CD1c-positive myeloid dendritic cell (primary cell): Measurements from ENCODE around the gene C17orf50.

Source experiments
- DNase-seq: peaks from one replicate; pipeline ENCODE4 v3.0.0-alpha.2; 2016; ENCODE audit errors: extremely low spot score

The C17orf50 gene

GRCh38 chr17:35788477-35789368 is 28.0 kb downstream of the C17orf50 start:
- DNase-seq: no peak

GRCh38 chr17:35790841-35791240 is 30.2 kb downstream of the C17orf50 start:
- DNase-seq: no peak

GRCh38 chr17:35791681-35792350 is 31.1 kb downstream of the C17orf50 start:
- no peak for DNase-seq

GRCh38 chr17:35793257-35793656 is 32.6 kb downstream of the C17orf50 start:
- no peak for DNase-seq

- DNase-seq: peak; percentile 24
Observed at GRCh38 chr17:35795007-35795870, 34.6 kb downstream of the C17orf50 start, which contains the start of gene MMP28. Gene MMP28 (minus strand): TSS chr17:35795641. CDS start chr17:35795377, 264 bp downstream.

- no peak for DNase-seq
Observed at GRCh38 chr17:35795871-35796265, 35.2 kb downstream of the C17orf50 start.

GRCh38 chr17:35796942-35797341 is 36.3 kb downstream of the C17orf50 start:
- no peak for DNase-seq

GRCh38 chr17:35797370-35797769 is 36.7 kb downstream of the C17orf50 start:
- no peak for DNase-seq

GRCh38 chr17:35797918-35798317 is 37.2 kb downstream of the C17orf50 start:
- DNase-seq: no peak

- no peak for DNase-seq
Observed at GRCh38 chr17:35799942-35800341, 39.3 kb downstream of the C17orf50 start.

GRCh38 chr17:35801583-35802224 is 41.0 kb downstream of the C17orf50 start:
- peak; percentile 25 for DNase-seq

GRCh38 chr17:35804658-35805192 is 44.0 kb downstream of the C17orf50 start:
- DNase-seq: peak; percentile 79

GRCh38 chr17:35807371-35808144 is 46.9 kb downstream of the C17orf50 start:
- no peak for DNase-seq

GRCh38 chr17:35808240-35808961 is 47.7 kb downstream of the C17orf50 start:
- no peak for DNase-seq

- peak; percentile 98 for DNase-seq
Observed at GRCh38 chr17:35808962-35809854, 48.5 kb downstream of the C17orf50 start, which contains the start of gene TAF15. Gene TAF15 (plus strand): TSS chr17:35809484. CDS start chr17:35809570, 86 bp downstream.

- no peak for DNase-seq
Observed at GRCh38 chr17:35809855-35810461, 49.3 kb downstream of the C17orf50 start.

GRCh38 chr17:35811759-35812158 is 51.1 kb downstream of the C17orf50 start:
- DNase-seq: no peak

GRCh38 chr17:35812456-35812855 is 51.8 kb downstream of the C17orf50 start:
- DNase-seq: no peak
